GM12891 (cell line): ENCODE measurements around the gene LCNL1.

Experiments
- POLR2A ChIP-seq: IDR thresholded peaks from 2 replicates; pipeline ENCODE4 v1.6.1; 2011; ENCODE audit warnings: low read depth, low read length, control low read depth
- POLR2AphosphoS5 ChIP-seq: IDR thresholded peaks from 2 replicates; pipeline ENCODE4 v1.6.1; 2011; ENCODE audit warnings: low read depth, low read length, control low read depth
- SPI1 ChIP-seq: IDR thresholded peaks from 2 replicates; pipeline ENCODE4 v1.6.1; 2011; ENCODE audit warnings: low read depth, low read length, control low read depth

DNA sequence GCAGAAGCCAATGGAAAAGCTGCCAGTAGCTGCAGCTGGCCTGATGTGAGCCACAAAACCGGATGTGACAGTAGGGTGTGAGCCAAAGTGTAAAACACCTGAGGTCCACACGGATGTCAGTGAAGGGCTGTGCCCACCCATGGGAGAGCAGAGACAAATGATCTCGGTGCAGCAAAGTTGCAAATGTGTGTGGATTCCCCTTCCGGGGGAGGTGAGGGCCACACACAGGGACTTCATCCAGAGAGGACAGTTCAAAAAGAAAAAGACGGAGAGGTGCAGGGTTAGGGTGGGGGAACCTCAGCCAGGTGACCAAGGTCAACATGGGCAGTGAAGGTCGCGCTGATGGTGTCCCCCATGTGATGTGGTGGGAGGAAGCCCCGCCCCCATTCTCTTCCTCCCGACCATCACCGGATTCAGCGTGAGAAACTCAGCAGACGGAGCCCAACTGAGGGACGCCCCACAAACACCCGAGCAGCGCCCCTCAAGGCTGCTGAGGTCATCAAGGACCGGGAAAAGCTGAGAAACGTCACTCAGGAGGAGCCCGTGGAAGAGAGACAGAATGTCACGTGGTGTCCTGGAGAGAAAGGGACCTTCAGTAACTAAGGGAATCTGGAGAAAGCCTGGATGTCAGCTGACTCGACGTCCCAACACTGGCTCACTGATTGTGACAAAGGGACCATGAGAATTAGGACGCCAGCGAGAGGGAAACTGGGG, 16.9 kb upstream of the LCNL1 start:
- no peak for TF ChIP-seq POLR2AphosphoS5
- no peak for TF ChIP-seq POLR2A
- TF ChIP-seq SPI1 = no peak
